ES-I3 (cell line): ENCODE results near the gene NAP1L1.
"Not testable (repeated sequence)": the region's sequence is repeated elsewhere in the genome, so short reads cannot be mapped to it uniquely, and the experiment has no call there.

Source experiments
- H3K36me3 ChIP-seq: 2 replicates; pipeline ENCODE4 v1.6.1; 2013; ENCODE audit warnings: mild to moderate bottlenecking, low read length, control low read depth, moderate library complexity; ENCODE audit not compliant: insufficient read depth
- H3K4me1 ChIP-seq: 2 replicates; pipeline ENCODE4 v1.6.1; 2013; ENCODE audit warnings: mild to moderate bottlenecking, control low read depth, low read length; ENCODE audit not compliant: insufficient read depth
- H3K9ac ChIP-seq: 2 replicates; pipeline ENCODE4 v1.6.1; 2013; ENCODE audit warnings: low read depth, mild to moderate bottlenecking, low read length, moderate library complexity
- H3K9me3 ChIP-seq: 2 replicates; pipeline ENCODE4 v1.6.1; 2013; ENCODE audit warnings: mild to moderate bottlenecking, low read length, moderate library complexity; ENCODE audit not compliant: control insufficient read depth, insufficient read depth

Gene NAP1L1

GRCh38 chr12:76008428-76008827 lies 76.1 kb downstream of the NAP1L1 start:
- Histone ChIP-seq H3K9me3 (no peaks in the 10 kb centered on the region), H3K4me1 (peaks cover 19% of the 10 kb centered on the region), H3K9ac (no peak overlapping the region), H3K36me3 (no peaks in the 10 kb centered on the region)

- no peaks in the 10 kb centered on the region for H3K36me3 ChIP-seq
- H3K4me1 ChIP-seq: peaks cover 22% of the 10 kb centered on the region
- no peaks in the 10 kb centered on the region for H3K9me3 ChIP-seq
These were observed 76.8 kb downstream of the NAP1L1 start for GRCh38 chr12:76007640-76008039.

GRCh38 chr12:76006028-76006925 lies 78.2 kb downstream of the NAP1L1 start:
- no peak overlapping the region for H3K9ac ChIP-seq
- no peaks in the 10 kb centered on the region for H3K9me3 ChIP-seq
- H3K4me1 ChIP-seq: peaks cover 22% of the 10 kb centered on the region
- no peaks in the 10 kb centered on the region for H3K36me3 ChIP-seq

More at GRCh38 chr12:76007640-76008039, 76.8 kb downstream of the NAP1L1 start:
- no peak overlapping the region for H3K9ac ChIP-seq

GRCh38 chr12:76003355-76003638 lies 81.2 kb downstream of the NAP1L1 start:
- H3K9me3 ChIP-seq: no peaks in the 10 kb centered on the region
- no peak overlapping the region for H3K9ac ChIP-seq
- no peaks in the 10 kb centered on the region for H3K36me3 ChIP-seq
- H3K4me1 ChIP-seq: 0 out of 2 replicates have a peak, but pooled peaks cover 4% of the 10 kb centered on the region

GRCh38 chr12:76002598-76003354 lies 81.7 kb downstream of the NAP1L1 start:
- Histone ChIP-seq H3K36me3 (no peaks in the 10 kb centered on the region), H3K9me3 (no peaks in the 10 kb centered on the region), H3K9ac (no peak overlapping the region), H3K4me1 (0 out of 2 replicates have a peak, but pooled peaks cover 4% of the 10 kb centered on the region)

GRCh38 chr12:75998292-75999063 lies 86.0 kb downstream of the NAP1L1 start:
- no peak overlapping the region for H3K9ac ChIP-seq
- 0 out of 2 replicates have a peak, but pooled peaks cover 3% of the 10 kb centered on the region for H3K4me1 ChIP-seq
- H3K36me3 ChIP-seq: no peaks in the 10 kb centered on the region
- no peaks in the 10 kb centered on the region for H3K9me3 ChIP-seq

- Histone ChIP-seq H3K9ac (no peak overlapping the region), H3K9me3 (no peaks in the 10 kb centered on the region), H3K36me3 (no peaks in the 10 kb centered on the region), H3K4me1 (no peaks in the 10 kb centered on the region; the same call in 1 of the 2 replicates)
These were observed 86.8 kb downstream of the NAP1L1 start for GRCh38 chr12:75997658-75998057.

- Histone ChIP-seq H3K9me3 (no peaks in the 10 kb centered on the region), H3K36me3 (no peaks in the 10 kb centered on the region), H3K9ac (no peak overlapping the region), H3K4me1 (no peaks in the 10 kb centered on the region; the same call in 1 of the 2 replicates)
These were observed 87.5 kb downstream of the NAP1L1 start for GRCh38 chr12:75996861-75997447.

GRCh38 chr12:75995691-75996090 lies 88.8 kb downstream of the NAP1L1 start:
- peaks cover 5% of the 10 kb centered on the region for H3K4me1 ChIP-seq
- H3K9ac ChIP-seq: no peak overlapping the region
- no peaks in the 10 kb centered on the region for H3K36me3 ChIP-seq
- no peaks in the 10 kb centered on the region for H3K9me3 ChIP-seq

- Histone ChIP-seq H3K36me3 (no peaks in the 10 kb centered on the region), H3K4me1 (peaks cover 5% of the 10 kb centered on the region), H3K9ac (no peak overlapping the region), H3K9me3 (no peaks in the 10 kb centered on the region)
These were observed 90.3 kb downstream of the NAP1L1 start for GRCh38 chr12:75994069-75994740.

- H3K9ac ChIP-seq: no peak overlapping the region
- H3K4me1 ChIP-seq: peaks cover 5% of the 10 kb centered on the region
- H3K36me3 ChIP-seq: no peaks in the 10 kb centered on the region
- H3K9me3 ChIP-seq: no peaks in the 10 kb centered on the region
These were observed 92.7 kb downstream of the NAP1L1 start for GRCh38 chr12:75991753-75992152.

GRCh38 chr12:75990189-75990912 lies 94.1 kb downstream of the NAP1L1 start:
- H3K9me3 ChIP-seq: no peaks in the 10 kb centered on the region
- H3K9ac ChIP-seq: no peak overlapping the region
- peaks cover 12% of the 10 kb centered on the region for H3K4me1 ChIP-seq
- H3K36me3 ChIP-seq: no peaks in the 10 kb centered on the region

- H3K9me3 ChIP-seq, H3K36me3 ChIP-seq, H3K9ac ChIP-seq: not testable (repeated sequence)
- H3K4me1 ChIP-seq: peaks cover 12% of the 10 kb centered on the region
These were observed 96.8 kb downstream of the NAP1L1 start for GRCh38 chr12:75987709-75988108.
